ENCODE data around the gene PPP1R12C.

- TF ChIP-seq, protein P1, sequence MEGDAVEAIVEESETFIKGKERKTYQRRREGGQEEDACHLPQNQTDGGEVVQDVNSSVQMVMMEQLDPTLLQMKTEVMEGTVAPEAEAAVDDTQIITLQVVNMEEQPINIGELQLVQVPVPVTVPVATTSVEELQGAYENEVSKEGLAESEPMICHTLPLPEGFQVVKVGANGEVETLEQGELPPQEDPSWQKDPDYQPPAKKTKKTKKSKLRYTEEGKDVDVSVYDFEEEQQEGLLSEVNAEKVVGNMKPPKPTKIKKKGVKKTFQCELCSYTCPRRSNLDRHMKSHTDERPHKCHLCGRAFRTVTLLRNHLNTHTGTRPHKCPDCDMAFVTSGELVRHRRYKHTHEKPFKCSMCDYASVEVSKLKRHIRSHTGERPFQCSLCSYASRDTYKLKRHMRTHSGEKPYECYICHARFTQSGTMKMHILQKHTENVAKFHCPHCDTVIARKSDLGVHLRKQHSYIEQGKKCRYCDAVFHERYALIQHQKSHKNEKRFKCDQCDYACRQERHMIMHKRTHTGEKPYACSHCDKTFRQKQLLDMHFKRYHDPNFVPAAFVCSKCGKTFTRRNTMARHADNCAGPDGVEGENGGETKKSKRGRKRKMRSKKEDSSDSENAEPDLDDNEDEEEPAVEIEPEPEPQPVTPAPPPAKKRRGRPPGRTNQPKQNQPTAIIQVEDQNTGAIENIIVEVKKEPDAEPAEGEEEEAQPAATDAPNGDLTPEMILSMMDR (IDR thresholded peaks at IDR 0.05; ENCODE audit: low read length), result no peak
- no peak for TF ChIP-seq EZH2 (IDR thresholded peaks at IDR 0.05; ENCODE audit: borderline replicate concordance, low read length)
Observed at GRCh38 chr19:55160986-55161365, 43.5 kb upstream of the PPP1R12C start.

Measured in OCI-LY1 (cell line).